Esophagus squamous epithelium (tissue), 4 donors: ENCODE measurements around the gene C1orf53.

Experiments
- CTCF ChIP-seq, 6 experiments: fragments of 450-650 bp in 4 of 6; fragments of 200-600 bp in 2 of 6; sonication (generic) in 2 of 6; IDR thresholded peaks; one replicate each; pipeline ENCODE4 v1.5.1; 2016 to 2019; ENCODE audit warnings: antibody characterized with exemption in 6 of 6, mild to moderate bottlenecking in 4 of 6, moderate library complexity in 4 of 6
- POLR2A ChIP-seq, 4 donors: fragments of 450-650 bp; IDR thresholded peaks; one replicate each; pipeline ENCODE4 v1.6.1; 2017; ENCODE audit warnings: antibody characterized with exemption in 4 of 4, mild to moderate bottlenecking in 4 of 4, moderate library complexity in 3 of 4

GRCh38 chr1:197920067-197920396 lies 17.6 kb downstream of the C1orf53 start:
- TF ChIP-seq POLR2A (IDR thresholded peaks at IDR 0.05): no peak
- no peak for TF ChIP-seq CTCF (IDR thresholded peaks at IDR 0.05)
